GM10266 (cell line): ENCODE results near the gene MTHFD2L.

Experiments
- DNase-seq: peaks from one replicate; pipeline ENCODE4 v3.0.0; 2012; ENCODE audit errors: extremely low spot score
- TF ChIP-seq, protein P1 (sequence below): IDR thresholded peaks from 2 replicates; pipeline ENCODE4 v1.5.1; 2012; ENCODE audit warnings: mild to moderate bottlenecking, low read depth; ENCODE audit not compliant: control insufficient read depth, insufficient read depth; ENCODE audit errors: missing control alignments

Gene MTHFD2L

GRCh38 chr4:74324262-74324661 lies 166.3 kb downstream of the MTHFD2L start:
- no peak for DNase-seq
- TF ChIP-seq, protein P1, sequence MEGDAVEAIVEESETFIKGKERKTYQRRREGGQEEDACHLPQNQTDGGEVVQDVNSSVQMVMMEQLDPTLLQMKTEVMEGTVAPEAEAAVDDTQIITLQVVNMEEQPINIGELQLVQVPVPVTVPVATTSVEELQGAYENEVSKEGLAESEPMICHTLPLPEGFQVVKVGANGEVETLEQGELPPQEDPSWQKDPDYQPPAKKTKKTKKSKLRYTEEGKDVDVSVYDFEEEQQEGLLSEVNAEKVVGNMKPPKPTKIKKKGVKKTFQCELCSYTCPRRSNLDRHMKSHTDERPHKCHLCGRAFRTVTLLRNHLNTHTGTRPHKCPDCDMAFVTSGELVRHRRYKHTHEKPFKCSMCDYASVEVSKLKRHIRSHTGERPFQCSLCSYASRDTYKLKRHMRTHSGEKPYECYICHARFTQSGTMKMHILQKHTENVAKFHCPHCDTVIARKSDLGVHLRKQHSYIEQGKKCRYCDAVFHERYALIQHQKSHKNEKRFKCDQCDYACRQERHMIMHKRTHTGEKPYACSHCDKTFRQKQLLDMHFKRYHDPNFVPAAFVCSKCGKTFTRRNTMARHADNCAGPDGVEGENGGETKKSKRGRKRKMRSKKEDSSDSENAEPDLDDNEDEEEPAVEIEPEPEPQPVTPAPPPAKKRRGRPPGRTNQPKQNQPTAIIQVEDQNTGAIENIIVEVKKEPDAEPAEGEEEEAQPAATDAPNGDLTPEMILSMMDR: no peak

GRCh38 chr4:74325886-74326285 lies 168.0 kb downstream of the MTHFD2L start:
- TF ChIP-seq, protein P1: no peak
- DNase-seq: no peak

DNA sequence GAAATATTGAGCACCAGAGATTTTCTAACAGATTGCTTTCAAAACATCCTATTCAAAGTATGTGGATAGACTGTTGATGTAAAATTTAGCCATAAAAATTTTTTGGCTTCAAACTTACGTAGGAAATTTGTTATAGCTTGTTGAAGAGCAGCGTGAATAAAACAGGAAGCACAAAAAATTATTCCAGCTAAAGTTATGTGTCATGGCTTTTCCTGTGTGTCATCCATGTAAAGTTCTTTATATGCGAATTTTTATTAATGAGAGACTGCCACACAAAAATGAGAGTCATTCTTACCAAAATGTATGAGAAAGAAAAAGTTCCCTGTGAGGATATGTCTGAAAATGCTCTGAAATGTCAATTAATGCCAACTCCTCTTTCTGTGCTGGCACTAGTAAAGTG lies 169.8 kb downstream of the MTHFD2L start:
- TF ChIP-seq, protein P1: no peak
- DNase-seq: no peak

DNA sequence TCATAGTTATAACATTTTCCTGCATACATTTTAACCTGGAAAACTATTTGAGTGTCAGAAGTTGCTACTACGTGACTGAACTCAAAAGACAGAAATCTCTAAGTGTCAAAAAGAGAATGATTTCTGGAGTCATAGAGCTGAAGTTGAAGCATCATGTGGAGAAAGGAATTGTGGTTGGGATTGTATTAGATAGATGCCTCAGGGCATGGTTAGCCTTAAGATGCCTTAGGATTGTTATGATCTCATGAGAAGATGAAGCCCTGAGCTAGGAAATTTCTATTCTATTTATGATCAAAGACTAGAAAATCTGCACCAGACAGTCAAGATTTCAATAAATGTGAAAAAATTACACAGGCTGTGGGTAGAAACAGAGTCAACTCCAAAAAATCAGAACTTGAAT lies 170.6 kb downstream of the MTHFD2L start:
- no peak for DNase-seq

DNA sequence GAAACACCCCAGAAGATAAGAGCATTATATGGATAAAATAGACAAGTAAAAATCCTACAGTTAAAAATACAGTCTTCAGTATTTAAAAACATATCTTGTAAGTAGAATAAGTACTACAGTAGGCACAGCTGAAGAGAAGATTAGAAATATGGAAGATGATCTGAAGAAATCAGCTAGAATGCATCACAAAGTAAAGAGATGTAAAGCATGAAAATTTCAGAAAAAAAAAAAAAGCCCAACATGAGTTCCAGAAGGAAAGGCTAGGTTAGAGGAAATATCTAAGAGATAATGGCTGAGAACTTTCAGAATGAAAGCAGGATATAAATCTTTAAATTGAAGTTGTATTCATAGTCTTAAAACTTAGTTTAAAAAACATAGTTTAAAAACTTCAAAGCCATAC lies 171.4 kb downstream of the MTHFD2L start:
- no peak for DNase-seq
- TF ChIP-seq, protein P1: no peak

More for the DNA sequence above, 170.6 kb downstream of the MTHFD2L start:
- TF ChIP-seq, protein P1: no peak

DNA sequence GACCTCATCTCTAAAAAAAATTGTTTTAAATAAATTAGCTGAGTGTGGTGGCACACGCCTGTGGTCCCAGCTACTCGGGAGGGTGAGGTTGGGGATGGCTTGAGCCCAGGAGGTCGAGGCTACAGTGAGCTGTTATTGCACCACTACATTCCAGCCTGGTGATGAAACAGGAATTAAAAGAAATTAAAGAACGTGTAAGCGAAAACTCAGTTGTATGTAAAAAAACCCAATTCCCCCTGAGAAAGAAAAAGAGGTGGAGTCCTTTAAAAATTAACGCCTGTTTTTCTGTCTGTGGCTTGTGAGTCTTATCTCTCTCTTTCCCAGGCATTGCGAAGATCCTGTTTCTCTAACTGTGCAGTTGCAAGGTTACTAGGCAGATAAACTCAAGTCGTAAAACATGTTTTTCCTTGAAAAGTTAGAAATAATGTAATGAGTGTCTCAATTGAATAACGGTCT lies 172.4 kb downstream of the MTHFD2L start:
- no peak for DNase-seq
- TF ChIP-seq, protein P1: no peak

DNA sequence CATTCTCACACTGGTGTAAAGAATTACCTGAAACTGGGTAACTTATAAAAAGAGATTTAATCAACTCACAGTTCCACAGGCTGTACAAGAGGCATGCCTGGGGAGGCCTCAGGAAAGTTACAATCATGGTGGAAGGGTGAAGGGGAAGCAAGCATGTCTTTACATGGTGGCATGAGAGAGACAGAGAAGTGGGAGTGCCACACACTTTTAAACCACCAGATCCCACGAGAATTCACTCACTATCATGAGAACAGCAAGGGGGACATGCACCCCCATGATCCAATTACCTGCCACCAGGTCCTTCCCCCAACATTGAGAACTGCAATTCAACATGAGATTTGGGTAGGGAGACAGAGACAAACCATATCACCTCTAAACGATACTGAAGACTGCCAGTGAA lies 173.3 kb downstream of the MTHFD2L start:
- DNase-seq: no peak
- TF ChIP-seq, protein P1: no peak

- no peak for DNase-seq
- TF ChIP-seq, protein P1: no peak
These were observed 174.0 kb downstream of the MTHFD2L start for GRCh38 chr4:74331944-74332343.
